ENCODE measurements around the gene FAM241B. TPM values are rescaled to one million over a fixed set of nuclear protein-coding genes. Genes with fewer than 3 reads are reported as not detected.

The FAM241B gene
- total and polyA plus RNA-seq, 7 donors = 1.1 to 6.2 (median 2.8) TPM

- 68 to 79% (median 70%) methylated on average over 9 of the region's 9 CpGs for WGBS, 3 donors
- TF ChIP-seq, protein P1, sequence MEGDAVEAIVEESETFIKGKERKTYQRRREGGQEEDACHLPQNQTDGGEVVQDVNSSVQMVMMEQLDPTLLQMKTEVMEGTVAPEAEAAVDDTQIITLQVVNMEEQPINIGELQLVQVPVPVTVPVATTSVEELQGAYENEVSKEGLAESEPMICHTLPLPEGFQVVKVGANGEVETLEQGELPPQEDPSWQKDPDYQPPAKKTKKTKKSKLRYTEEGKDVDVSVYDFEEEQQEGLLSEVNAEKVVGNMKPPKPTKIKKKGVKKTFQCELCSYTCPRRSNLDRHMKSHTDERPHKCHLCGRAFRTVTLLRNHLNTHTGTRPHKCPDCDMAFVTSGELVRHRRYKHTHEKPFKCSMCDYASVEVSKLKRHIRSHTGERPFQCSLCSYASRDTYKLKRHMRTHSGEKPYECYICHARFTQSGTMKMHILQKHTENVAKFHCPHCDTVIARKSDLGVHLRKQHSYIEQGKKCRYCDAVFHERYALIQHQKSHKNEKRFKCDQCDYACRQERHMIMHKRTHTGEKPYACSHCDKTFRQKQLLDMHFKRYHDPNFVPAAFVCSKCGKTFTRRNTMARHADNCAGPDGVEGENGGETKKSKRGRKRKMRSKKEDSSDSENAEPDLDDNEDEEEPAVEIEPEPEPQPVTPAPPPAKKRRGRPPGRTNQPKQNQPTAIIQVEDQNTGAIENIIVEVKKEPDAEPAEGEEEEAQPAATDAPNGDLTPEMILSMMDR (IDR thresholded peaks at IDR 0.05) = no peak
These were observed 33.4 kb downstream of the FAM241B start for GRCh38 chr10:69663369-69663947.

GRCh38 chr10:69665474-69666320, 35.6 kb downstream of the FAM241B start:
- Histone ChIP-seq H3K4me1 (no peaks in the 10 kb centered on the region), H3K27me3 (ENCODE audit: insufficient read depth in 3 of 3, low read length in 2 of 3) (peaks cover 0 to 1% (median 0%) of the 10 kb centered on the region in 3 donors), H3K27ac (no peak overlapping the region), H3K36me3 (ENCODE audit: insufficient read depth in 1 of 2, low read depth in 1 of 2) (no peaks in the 10 kb centered on the region), H3K9me3 (no peaks in the 10 kb centered on the region), H3K4me3 (no peak overlapping the region)
- 64 to 77% (median 64%) methylated on average over 17 of the region's 17 CpGs for whole genome bisulfite sequencing, 3 donors
- intact Hi-C loops (cut with DNase I) = no loop called here
- TF ChIP-seq, protein P1 (IDR thresholded peaks at IDR 0.05) = no peak
- no peak for DNase-seq
- ATAC-seq = no peak

More at GRCh38 chr10:69663369-69663947, 33.4 kb downstream of the FAM241B start:
- Histone ChIP-seq H3K4me3 (no peak overlapping the region), H3K9me3 (no peaks in the 10 kb centered on the region), H3K27me3 (ENCODE audit: insufficient read depth in 3 of 3, low read length in 2 of 3) (peaks cover 0 to 1% (median 0%) of the 10 kb centered on the region in 3 donors), H3K4me1 (no peaks in the 10 kb centered on the region), H3K36me3 (ENCODE audit: insufficient read depth in 1 of 2, low read depth in 1 of 2) (no peaks in the 10 kb centered on the region), H3K27ac (no peak overlapping the region)
- DNase-seq = no peak
- intact Hi-C loops (cut with DNase I) = no loop called here
- ATAC-seq = no peak

- Histone ChIP-seq H3K27me3 (ENCODE audit: insufficient read depth in 3 of 3, low read length in 2 of 3) (peaks cover 0 to 1% (median 0%) of the 10 kb centered on the region in 3 donors), H3K36me3 (ENCODE audit: insufficient read depth in 1 of 2, low read depth in 1 of 2) (no peaks in the 10 kb centered on the region), H3K4me1 (no peaks in the 10 kb centered on the region), H3K27ac (no peak overlapping the region), H3K4me3 (no peak overlapping the region), H3K9me3 (no peaks in the 10 kb centered on the region)
- no peak for DNase-seq
- intact Hi-C loops (cut with DNase I) = no loop called here
- 88 to 93% (median 90%) methylated on average over 4 of the region's 4 CpGs for WGBS, 3 donors
- no peak for ATAC-seq
- TF ChIP-seq, protein P1 (IDR thresholded peaks at IDR 0.05) = no peak
These were observed 36.7 kb downstream of the FAM241B start for GRCh38 chr10:69666756-69667155.

DNA sequence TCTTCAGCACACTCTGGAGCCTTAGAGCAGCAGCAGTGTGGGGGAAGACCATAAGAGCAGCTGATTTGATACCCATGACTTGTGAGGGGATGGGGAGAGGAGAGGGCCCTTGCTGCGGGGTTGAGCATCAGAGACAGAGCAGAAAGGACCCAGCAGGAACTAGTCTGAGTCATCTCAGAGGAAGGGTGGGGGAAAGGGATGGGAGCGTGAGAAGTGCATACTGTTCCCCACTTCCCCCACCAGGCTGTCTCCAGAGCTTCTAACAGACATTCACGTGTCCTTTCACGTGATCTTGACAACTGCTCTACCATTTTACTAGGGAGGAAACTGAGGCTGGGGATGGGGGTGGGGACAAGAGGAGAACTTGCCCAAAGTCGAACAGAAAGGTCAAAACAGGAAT, 38.7 kb downstream of the FAM241B start:
- TF ChIP-seq, protein P1 (IDR thresholded peaks at IDR 0.05) = no peak
- DNase-seq (no peak), ATAC-seq (no peak)
- intact Hi-C loops (cut with DNase I) = no loop called here
- Histone ChIP-seq H3K27me3 (ENCODE audit: insufficient read depth in 3 of 3, low read length in 2 of 3) (peaks cover 0 to 1% (median 0%) of the 10 kb centered on the region in 3 donors), H3K4me1 (no peaks in the 10 kb centered on the region), H3K36me3 (ENCODE audit: insufficient read depth in 1 of 2, low read depth in 1 of 2) (no peaks in the 10 kb centered on the region), H3K27ac (no peak overlapping the region), H3K9me3 (no peaks in the 10 kb centered on the region), H3K4me3 (no peak overlapping the region)
- 76 to 85% (median 79%) methylated on average over 5 of the region's 5 CpGs for WGBS, 3 donors

All from psoas muscle (tissue), 8 donors.